ENCODE results near the gene SASH1.

- TF ChIP-seq CTCF (IDR thresholded peaks at IDR 0.05) (no peak), REST (IDR thresholded peaks at IDR 0.05; ENCODE audit: insufficient read depth in 1 of 2, low read depth in 2 of 2, low read length in 1 of 2) (no peak)
Measured at GRCh38 chr6:148491638-148492251, 149.1 kb downstream of the SASH1 start.
